GM03348 (cell line): ENCODE data around the gene PLXNA1.

Experiments used
- DNase-seq: peaks from one replicate; pipeline ENCODE4 v3.0.0; 2012; ENCODE audit warnings: low spot score

PLXNA1 gene

GRCh38 chr3:126987596-126987995, 4.7 kb downstream of the PLXNA1 start:
- DNase-seq, result no peak

GRCh38 chr3:126988451-126989021, 5.6 kb downstream of the PLXNA1 start:
- no peak for DNase-seq

GRCh38 chr3:126989316-126990023, 6.6 kb downstream of the PLXNA1 start:
- no peak for DNase-seq

GRCh38 chr3:126990024-126990700, 7.2 kb downstream of the PLXNA1 start:
- no peak for DNase-seq

GRCh38 chr3:126990890-126991289, 8.0 kb downstream of the PLXNA1 start:
- DNase-seq, result no peak

- no peak for DNase-seq
Observed at GRCh38 chr3:126991366-126992200, 8.7 kb downstream of the PLXNA1 start.

GRCh38 chr3:126992216-126992615, 9.3 kb downstream of the PLXNA1 start:
- DNase-seq, result no peak

- DNase-seq, result no peak
Observed at GRCh38 chr3:126992776-126993175, 9.9 kb downstream of the PLXNA1 start.

- no peak for DNase-seq
Observed at GRCh38 chr3:126993436-126993835, 10.5 kb downstream of the PLXNA1 start.

- no peak for DNase-seq
Observed at GRCh38 chr3:126994661-126995245, 11.8 kb downstream of the PLXNA1 start.

GRCh38 chr3:126995254-126995780, 12.4 kb downstream of the PLXNA1 start:
- DNase-seq, result no peak

GRCh38 chr3:126995926-126996512, 13.1 kb downstream of the PLXNA1 start:
- DNase-seq, result no peak

GRCh38 chr3:126996905-126997304, 14.0 kb downstream of the PLXNA1 start:
- peak; percentile 42 for DNase-seq

GRCh38 chr3:126997455-126998038, 14.6 kb downstream of the PLXNA1 start:
- DNase-seq, result no peak

- DNase-seq, result no peak
Observed at GRCh38 chr3:126998320-126998719, 15.4 kb downstream of the PLXNA1 start.

- DNase-seq, result no peak
Observed at GRCh38 chr3:126998728-126999127, 15.8 kb downstream of the PLXNA1 start.

- no peak for DNase-seq
Observed at GRCh38 chr3:126999383-126999782, 16.5 kb downstream of the PLXNA1 start.

GRCh38 chr3:127000119-127000518, 17.2 kb downstream of the PLXNA1 start:
- no peak for DNase-seq

- DNase-seq, result no peak
Observed at GRCh38 chr3:127000761-127001160, 17.8 kb downstream of the PLXNA1 start.

GRCh38 chr3:127001486-127002194, 18.7 kb downstream of the PLXNA1 start:
- DNase-seq, result no peak
